ENCODE results near the gene ZNF425.

ZNF425 gene

GRCh38 chr7:149074116-149074885 is 51.8 kb downstream of the ZNF425 start:
- TF ChIP-seq, protein P1, sequence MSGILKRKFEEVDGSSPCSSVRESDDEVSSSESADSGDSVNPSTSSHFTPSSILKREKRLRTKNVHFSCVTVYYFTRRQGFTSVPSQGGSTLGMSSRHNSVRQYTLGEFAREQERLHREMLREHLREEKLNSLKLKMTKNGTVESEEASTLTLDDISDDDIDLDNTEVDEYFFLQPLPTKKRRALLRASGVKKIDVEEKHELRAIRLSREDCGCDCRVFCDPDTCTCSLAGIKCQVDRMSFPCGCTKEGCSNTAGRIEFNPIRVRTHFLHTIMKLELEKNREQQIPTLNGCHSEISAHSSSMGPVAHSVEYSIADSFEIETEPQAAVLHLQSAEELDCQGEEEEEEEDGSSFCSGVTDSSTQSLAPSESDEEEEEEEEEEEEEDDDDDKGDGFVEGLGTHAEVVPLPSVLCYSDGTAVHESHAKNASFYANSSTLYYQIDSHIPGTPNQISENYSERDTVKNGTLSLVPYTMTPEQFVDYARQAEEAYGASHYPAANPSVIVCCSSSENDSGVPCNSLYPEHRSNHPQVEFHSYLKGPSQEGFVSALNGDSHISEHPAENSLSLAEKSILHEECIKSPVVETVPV (CRISPR knock-in tag; IDR thresholded peaks at IDR 0.05) = no peak
- TF ChIP-seq PPARA (CRISPR knock-in tag; IDR thresholded peaks at IDR 0.05; ENCODE audit: borderline replicate concordance) (no peak), ESRRG (CRISPR knock-in tag; IDR thresholded peaks at IDR 0.05) (no peak)
- ATAC-seq = no peak

- no peak for ATAC-seq
- no peak for TF ChIP-seq ARNTL (CRISPR knock-in tag; IDR thresholded peaks at IDR 0.05; ENCODE audit: borderline replicate concordance, low read depth)
- TF ChIP-seq ESRRG (CRISPR knock-in tag; IDR thresholded peaks at IDR 0.05) = no peak
- no peak for TF ChIP-seq ZFP3 (CRISPR knock-in tag; IDR thresholded peaks at IDR 0.05)
- TF ChIP-seq ZNF8 (CRISPR knock-in tag; IDR thresholded peaks at IDR 0.05) = no peak
- TF ChIP-seq, protein P2, sequence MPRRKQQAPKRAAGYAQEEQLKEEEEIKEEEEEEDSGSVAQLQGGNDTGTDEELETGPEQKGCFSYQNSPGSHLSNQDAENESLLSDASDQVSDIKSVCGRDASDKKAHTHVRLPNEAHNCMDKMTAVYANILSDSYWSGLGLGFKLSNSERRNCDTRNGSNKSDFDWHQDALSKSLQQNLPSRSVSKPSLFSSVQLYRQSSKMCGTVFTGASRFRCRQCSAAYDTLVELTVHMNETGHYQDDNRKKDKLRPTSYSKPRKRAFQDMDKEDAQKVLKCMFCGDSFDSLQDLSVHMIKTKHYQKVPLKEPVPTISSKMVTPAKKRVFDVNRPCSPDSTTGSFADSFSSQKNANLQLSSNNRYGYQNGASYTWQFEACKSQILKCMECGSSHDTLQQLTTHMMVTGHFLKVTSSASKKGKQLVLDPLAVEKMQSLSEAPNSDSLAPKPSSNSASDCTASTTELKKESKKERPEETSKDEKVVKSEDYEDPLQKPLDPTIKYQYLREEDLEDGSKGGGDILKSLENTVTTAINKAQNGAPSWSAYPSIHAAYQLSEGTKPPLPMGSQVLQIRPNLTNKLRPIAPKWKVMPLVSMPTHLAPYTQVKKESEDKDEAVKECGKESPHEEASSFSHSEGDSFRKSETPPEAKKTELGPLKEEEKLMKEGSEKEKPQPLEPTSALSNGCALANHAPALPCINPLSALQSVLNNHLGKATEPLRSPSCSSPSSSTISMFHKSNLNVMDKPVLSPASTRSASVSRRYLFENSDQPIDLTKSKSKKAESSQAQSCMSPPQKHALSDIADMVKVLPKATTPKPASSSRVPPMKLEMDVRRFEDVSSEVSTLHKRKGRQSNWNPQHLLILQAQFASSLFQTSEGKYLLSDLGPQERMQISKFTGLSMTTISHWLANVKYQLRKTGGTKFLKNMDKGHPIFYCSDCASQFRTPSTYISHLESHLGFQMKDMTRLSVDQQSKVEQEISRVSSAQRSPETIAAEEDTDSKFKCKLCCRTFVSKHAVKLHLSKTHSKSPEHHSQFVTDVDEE (CRISPR knock-in tag; IDR thresholded peaks at IDR 0.05) = no peak
- TF ChIP-seq, protein P3, sequence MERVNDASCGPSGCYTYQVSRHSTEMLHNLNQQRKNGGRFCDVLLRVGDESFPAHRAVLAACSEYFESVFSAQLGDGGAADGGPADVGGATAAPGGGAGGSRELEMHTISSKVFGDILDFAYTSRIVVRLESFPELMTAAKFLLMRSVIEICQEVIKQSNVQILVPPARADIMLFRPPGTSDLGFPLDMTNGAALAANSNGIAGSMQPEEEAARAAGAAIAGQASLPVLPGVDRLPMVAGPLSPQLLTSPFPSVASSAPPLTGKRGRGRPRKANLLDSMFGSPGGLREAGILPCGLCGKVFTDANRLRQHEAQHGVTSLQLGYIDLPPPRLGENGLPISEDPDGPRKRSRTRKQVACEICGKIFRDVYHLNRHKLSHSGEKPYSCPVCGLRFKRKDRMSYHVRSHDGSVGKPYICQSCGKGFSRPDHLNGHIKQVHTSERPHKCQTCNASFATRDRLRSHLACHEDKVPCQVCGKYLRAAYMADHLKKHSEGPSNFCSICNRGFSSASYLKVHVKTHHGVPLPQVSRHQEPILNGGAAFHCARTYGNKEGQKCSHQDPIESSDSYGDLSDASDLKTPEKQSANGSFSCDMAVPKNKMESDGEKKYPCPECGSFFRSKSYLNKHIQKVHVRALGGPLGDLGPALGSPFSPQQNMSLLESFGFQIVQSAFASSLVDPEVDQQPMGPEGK (CRISPR knock-in tag; IDR thresholded peaks at IDR 0.05; ENCODE audit: borderline replicate concordance) = no peak
- no peak for TF ChIP-seq TOX (CRISPR knock-in tag; IDR thresholded peaks at IDR 0.05; ENCODE audit: borderline replicate concordance)
- no peak for TF ChIP-seq ISL1 (CRISPR knock-in tag; IDR thresholded peaks at IDR 0.05)
- no peak for TF ChIP-seq ZFP30 (CRISPR knock-in tag; IDR thresholded peaks at IDR 0.05)
- no peak for TF ChIP-seq CREB5 (CRISPR knock-in tag; IDR thresholded peaks at IDR 0.05; ENCODE audit: low read depth)
- no peak for TF ChIP-seq ZNF70 (CRISPR knock-in tag; IDR thresholded peaks at IDR 0.05)
- no peak for TF ChIP-seq CSDC2 (CRISPR knock-in tag; IDR thresholded peaks at IDR 0.05)
- no peak for TF ChIP-seq TCF4 (CRISPR knock-in tag; IDR thresholded peaks at IDR 0.05; ENCODE audit: borderline replicate concordance)
- TF ChIP-seq ZC3H10 (CRISPR knock-in tag; IDR thresholded peaks at IDR 0.05) = no peak
- TF ChIP-seq SNAI2 (CRISPR knock-in tag; IDR thresholded peaks at IDR 0.05) = no peak
- TF ChIP-seq POU6F1 (CRISPR knock-in tag; IDR thresholded peaks at IDR 0.05; ENCODE audit: borderline replicate concordance, low read depth) = no peak
These were observed 53.7 kb downstream of the ZNF425 start for GRCh38 chr7:149072438-149072775.

GRCh38 chr7:149071641-149072437 is 54.3 kb downstream of the ZNF425 start:
- ATAC-seq = no peak
- TF ChIP-seq POU6F1 (CRISPR knock-in tag; IDR thresholded peaks at IDR 0.05; ENCODE audit: borderline replicate concordance, low read depth) = no peak
- TF ChIP-seq, protein P1 (CRISPR knock-in tag; IDR thresholded peaks at IDR 0.05) = no peak
- TF ChIP-seq ARNTL (CRISPR knock-in tag; IDR thresholded peaks at IDR 0.05; ENCODE audit: borderline replicate concordance, low read depth) = no peak
- no peak for TF ChIP-seq ZNF70 (CRISPR knock-in tag; IDR thresholded peaks at IDR 0.05)
- TF ChIP-seq TCF4 (CRISPR knock-in tag; IDR thresholded peaks at IDR 0.05; ENCODE audit: borderline replicate concordance) = no peak
- no peak for TF ChIP-seq ZC3H10 (CRISPR knock-in tag; IDR thresholded peaks at IDR 0.05)
- no peak for TF ChIP-seq ZFP3 (CRISPR knock-in tag; IDR thresholded peaks at IDR 0.05)
- no peak for TF ChIP-seq ISL1 (CRISPR knock-in tag; IDR thresholded peaks at IDR 0.05)
- no peak for TF ChIP-seq OSR1 (CRISPR knock-in tag; IDR thresholded peaks at IDR 0.05)
- TF ChIP-seq ZFP30 (CRISPR knock-in tag; IDR thresholded peaks at IDR 0.05) = no peak
- TF ChIP-seq RARB (CRISPR knock-in tag; IDR thresholded peaks at IDR 0.05) = no peak
- TF ChIP-seq ZNF8 (CRISPR knock-in tag; IDR thresholded peaks at IDR 0.05) = no peak
- TF ChIP-seq GLIS3 (CRISPR knock-in tag; IDR thresholded peaks at IDR 0.05) = no peak

Data from SK-N-SH treated with all-trans-retinoic acid at 6 μM for 48 hours (cell line).